ENCODE data around the gene MRPL11.

The MRPL11 gene

DNA sequence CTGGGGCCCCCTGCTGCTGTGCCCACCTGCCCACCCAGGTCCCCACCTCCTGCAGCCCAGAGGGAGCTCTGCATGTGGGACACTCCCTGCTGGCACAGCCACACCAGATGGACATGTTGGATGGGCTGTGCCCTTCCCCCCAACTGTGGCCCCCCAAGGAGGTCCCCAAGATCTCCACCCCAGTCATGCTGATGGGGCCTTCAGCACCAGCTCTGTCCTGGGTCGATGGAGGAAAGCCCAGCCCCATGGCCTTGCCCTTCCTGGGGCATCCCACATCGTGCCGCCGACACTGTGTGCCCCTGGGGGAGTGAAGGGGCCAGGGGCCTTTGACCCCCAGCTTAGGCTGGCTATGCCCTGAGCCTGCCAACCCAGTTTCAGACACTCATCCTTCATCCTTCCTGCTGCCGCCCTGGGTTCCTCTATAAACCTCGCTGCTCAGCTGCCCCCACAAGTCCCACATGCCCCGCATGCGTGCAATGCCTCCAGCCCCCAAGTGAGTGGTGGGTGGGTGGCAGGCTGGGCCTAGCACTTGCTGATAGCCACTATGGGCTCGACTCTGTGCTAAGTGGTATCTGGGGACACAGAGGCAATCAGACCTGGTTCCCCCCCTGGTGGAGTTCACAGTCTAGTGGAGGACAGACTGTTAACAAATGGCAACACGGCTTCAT is 37.7 kb upstream of the MRPL11 start:
- Histone ChIP-seq H4K20me1 (ENCODE audit: insufficient read depth) (no peaks in the 10 kb centered on the region), H3K4me2 (no peak overlapping the region), H3K4me1 (ENCODE audit: low read depth, poor library complexity, severe bottlenecking) (peaks cover 13% of the 10 kb centered on the region), H3K4me3 (IDR thresholded peaks at IDR 0.05; ENCODE audit: insufficient read depth, low read depth, low read length) (no peak overlapping the region), H2AFZ (ENCODE audit: low read depth) (no peak overlapping the region), H3K27me3 (ENCODE audit: insufficient read depth, low read depth) (no peaks in the 10 kb centered on the region), H3K79me2 (ENCODE audit: insufficient read depth, low read depth) (peaks cover 13% of the 10 kb centered on the region; the same call in 1 of the 2 replicates), H3K9ac (no peak overlapping the region), H3K36me3 (ENCODE audit: insufficient read depth) (no peaks in the 10 kb centered on the region), H3K27ac (no peak overlapping the region)
- TF ChIP-seq, protein P1, sequence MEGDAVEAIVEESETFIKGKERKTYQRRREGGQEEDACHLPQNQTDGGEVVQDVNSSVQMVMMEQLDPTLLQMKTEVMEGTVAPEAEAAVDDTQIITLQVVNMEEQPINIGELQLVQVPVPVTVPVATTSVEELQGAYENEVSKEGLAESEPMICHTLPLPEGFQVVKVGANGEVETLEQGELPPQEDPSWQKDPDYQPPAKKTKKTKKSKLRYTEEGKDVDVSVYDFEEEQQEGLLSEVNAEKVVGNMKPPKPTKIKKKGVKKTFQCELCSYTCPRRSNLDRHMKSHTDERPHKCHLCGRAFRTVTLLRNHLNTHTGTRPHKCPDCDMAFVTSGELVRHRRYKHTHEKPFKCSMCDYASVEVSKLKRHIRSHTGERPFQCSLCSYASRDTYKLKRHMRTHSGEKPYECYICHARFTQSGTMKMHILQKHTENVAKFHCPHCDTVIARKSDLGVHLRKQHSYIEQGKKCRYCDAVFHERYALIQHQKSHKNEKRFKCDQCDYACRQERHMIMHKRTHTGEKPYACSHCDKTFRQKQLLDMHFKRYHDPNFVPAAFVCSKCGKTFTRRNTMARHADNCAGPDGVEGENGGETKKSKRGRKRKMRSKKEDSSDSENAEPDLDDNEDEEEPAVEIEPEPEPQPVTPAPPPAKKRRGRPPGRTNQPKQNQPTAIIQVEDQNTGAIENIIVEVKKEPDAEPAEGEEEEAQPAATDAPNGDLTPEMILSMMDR (conservative IDR thresholded peaks at IDR 0.05; ENCODE audit: low read depth, low read length): no peak

DNA sequence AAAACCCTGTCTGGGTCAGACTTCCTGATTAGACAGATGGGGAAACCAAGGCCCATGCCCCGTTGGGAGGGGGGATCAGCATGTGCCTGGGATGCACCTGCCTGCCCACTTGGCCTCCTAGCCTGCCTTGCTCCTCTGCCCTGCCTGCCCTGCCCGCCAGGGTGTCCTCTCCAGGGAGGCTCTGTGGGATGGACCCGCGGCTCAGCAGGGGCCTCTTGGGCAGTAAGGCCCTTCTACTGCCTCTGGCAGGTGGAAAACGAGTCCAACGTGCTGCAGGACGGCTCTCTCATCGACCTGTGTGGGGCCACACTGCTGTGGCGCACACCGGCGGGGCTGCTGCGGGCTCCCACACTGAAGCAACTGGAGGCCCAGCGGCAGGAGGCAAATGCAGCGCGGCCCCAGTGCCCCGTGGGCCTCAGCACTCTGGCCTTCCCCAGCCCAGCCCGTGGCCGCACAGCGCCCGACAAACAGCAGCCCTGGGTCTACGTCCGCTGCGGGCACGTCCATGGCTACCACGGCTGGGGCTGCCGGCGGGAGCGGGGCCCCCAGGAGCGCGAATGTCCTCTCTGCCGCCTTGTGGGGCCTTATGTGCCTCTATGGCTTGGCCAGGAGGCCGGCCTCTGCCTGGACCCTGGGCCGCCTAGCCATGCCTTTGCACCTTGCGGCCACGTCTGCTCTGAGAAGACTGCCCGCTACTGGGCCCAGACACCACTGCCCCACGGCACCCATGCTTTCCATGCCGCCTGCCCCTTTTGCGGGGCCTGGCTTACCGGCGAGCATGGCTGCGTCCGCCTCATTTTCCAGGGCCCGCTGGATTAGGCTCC is 36.9 kb upstream of the MRPL11 start:
- Histone ChIP-seq H3K79me2 (ENCODE audit: insufficient read depth, low read depth) (peaks cover 8% of the 10 kb centered on the region; the same call in 1 of the 2 replicates), H3K36me3 (ENCODE audit: insufficient read depth) (no peaks in the 10 kb centered on the region), H4K20me1 (ENCODE audit: insufficient read depth) (no peaks in the 10 kb centered on the region), H3K4me1 (ENCODE audit: low read depth, poor library complexity, severe bottlenecking) (peaks cover 6% of the 10 kb centered on the region), H2AFZ (ENCODE audit: low read depth) (no peak overlapping the region), H3K27me3 (ENCODE audit: insufficient read depth, low read depth) (no peaks in the 10 kb centered on the region), H3K9ac (no peak overlapping the region), H3K27ac (no peak overlapping the region), H3K4me2 (no peak overlapping the region), H3K4me3 (IDR thresholded peaks at IDR 0.05; ENCODE audit: insufficient read depth, low read depth, low read length) (no peak overlapping the region)
- TF ChIP-seq, protein P1 (conservative IDR thresholded peaks at IDR 0.05; ENCODE audit: low read depth, low read length): no peak

DNA sequence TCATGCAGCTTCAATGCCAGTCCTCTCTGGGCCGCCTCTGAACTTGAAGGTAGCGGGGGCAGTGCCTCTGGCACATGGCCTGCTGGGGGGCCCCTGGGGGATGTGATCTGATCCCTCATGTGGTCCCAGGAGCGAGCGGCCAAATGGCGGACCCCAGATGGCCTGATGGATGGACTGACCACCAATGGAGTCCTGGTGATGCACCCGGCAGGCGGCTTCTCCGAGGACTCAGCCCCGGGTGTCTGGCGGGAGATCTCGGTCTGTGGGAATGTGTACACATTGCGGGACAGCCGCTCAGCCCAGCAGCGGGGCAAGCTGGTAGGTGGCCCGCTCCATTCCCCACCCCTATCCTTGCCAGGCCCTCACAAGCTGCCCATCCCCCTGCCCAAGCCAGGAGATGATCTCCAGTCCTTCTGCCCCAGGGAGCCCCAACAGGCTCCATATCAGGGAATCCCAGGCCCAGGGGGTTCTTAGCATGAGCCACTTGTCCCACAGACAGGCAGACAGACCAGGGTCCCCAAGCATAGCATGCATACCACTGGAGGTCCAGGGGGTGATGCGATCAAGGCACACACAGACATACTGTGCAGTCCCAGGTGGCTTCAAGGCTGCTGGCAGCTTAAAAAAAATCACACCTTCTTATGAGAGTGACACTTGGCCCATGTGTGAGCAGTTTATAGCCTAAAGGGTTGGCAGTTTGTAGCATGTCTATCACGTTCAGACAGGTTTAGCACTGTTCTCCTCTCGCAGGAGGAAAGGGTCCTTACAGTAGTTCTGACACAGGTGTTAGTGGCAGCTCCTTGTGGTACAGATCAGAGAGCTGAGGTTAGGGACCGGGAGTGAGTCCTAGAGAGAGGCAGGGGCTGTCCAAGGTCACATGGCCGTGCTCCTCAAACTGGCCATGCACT is 35.2 kb upstream of the MRPL11 start:
- TF ChIP-seq, protein P1 (conservative IDR thresholded peaks at IDR 0.05; ENCODE audit: low read depth, low read length): no peak
- Histone ChIP-seq H2AFZ (ENCODE audit: low read depth) (no peak overlapping the region), H3K79me2 (ENCODE audit: insufficient read depth, low read depth) (no peaks in the 10 kb centered on the region)

DNA sequence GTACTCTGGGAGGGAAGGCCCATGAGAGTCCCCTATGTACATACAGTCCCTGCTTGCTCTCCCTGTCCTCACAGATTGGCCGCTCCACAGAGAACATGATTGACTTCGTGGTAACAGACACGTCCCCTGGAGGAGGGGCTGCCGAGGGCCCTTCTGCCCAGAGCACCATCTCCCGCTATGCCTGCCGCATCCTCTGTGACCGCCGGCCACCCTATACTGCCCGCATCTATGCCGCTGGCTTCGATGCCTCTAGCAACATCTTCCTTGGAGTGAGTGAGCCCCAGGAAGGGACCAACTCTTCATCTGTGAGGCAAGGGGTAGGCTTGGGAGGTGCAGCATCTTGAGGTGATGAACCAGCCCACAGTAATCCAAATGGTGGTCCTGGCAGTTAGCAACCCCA is 34.5 kb upstream of the MRPL11 start:
- Histone ChIP-seq H3K27ac (no peak overlapping the region), H4K20me1 (ENCODE audit: insufficient read depth) (no peaks in the 10 kb centered on the region), H3K4me3 (IDR thresholded peaks at IDR 0.05; ENCODE audit: insufficient read depth, low read depth, low read length) (no peak overlapping the region), H3K4me1 (ENCODE audit: low read depth, poor library complexity, severe bottlenecking) (no peaks in the 10 kb centered on the region), H3K79me2 (ENCODE audit: insufficient read depth, low read depth) (no peaks in the 10 kb centered on the region), H3K27me3 (ENCODE audit: insufficient read depth, low read depth) (no peaks in the 10 kb centered on the region), H3K4me2 (no peak overlapping the region), H3K36me3 (ENCODE audit: insufficient read depth) (no peaks in the 10 kb centered on the region), H3K9ac (no peak overlapping the region), H2AFZ (ENCODE audit: low read depth) (no peak overlapping the region)
- TF ChIP-seq, protein P1 (conservative IDR thresholded peaks at IDR 0.05; ENCODE audit: low read depth, low read length): no peak

More for the DNA sequence above, 35.2 kb upstream of the MRPL11 start:
- Histone ChIP-seq H3K4me2 (no peak overlapping the region), H3K36me3 (ENCODE audit: insufficient read depth) (no peaks in the 10 kb centered on the region), H3K4me3 (IDR thresholded peaks at IDR 0.05; ENCODE audit: insufficient read depth, low read depth, low read length) (no peak overlapping the region), H3K4me1 (ENCODE audit: low read depth, poor library complexity, severe bottlenecking) (peaks cover 2% of the 10 kb centered on the region), H3K9ac (no peak overlapping the region), H3K27ac (no peak overlapping the region), H3K27me3 (ENCODE audit: insufficient read depth, low read depth) (no peaks in the 10 kb centered on the region), H4K20me1 (ENCODE audit: insufficient read depth) (no peaks in the 10 kb centered on the region)
